Measurements from ENCODE around the gene FBXL13. TPM values are rescaled to one million over a fixed set of nuclear protein-coding genes. Genes with fewer than 3 reads are reported as not detected.
"Not testable (repeated sequence)": the region's sequence is repeated elsewhere in the genome, so short reads cannot be mapped to it uniquely, and the experiment has no call there.

FBXL13 gene
- total RNA-seq, 1 experiment from 2014 or later = 0.63 TPM

DNA sequence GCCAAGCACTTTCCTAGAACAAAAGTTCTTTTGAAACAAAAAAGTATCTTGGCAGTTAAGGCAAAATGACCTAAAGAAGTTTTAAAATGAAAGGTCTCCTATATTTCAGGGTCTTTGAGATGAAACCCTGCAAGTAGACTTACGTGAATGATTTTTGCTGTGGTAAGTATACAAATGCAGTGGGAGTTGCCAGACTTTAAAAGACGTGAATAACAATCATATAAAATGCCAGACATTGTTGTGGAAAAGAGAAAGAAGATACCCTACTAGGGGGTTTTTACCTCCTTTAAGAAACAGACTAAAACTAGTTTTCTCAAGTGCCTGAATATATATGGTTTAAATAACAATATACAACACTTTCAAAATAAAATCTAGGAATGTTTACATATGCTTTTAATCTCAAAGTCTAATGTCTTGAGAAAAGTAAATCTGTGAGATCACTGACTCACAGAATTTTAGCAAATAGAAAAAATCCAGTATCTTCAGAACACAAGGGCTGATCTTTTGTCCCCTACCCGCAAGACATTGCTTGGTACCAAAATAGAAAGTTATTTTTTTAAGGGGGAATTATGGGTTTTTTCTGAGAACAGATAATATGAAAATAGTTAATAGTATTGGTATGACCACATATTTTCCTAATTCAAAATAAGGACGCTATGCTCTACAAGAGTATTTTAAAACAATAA is 132.3 kb downstream of the FBXL13 start:
- DNase-seq (ENCODE audit: low read depth) = no peak

DNA sequence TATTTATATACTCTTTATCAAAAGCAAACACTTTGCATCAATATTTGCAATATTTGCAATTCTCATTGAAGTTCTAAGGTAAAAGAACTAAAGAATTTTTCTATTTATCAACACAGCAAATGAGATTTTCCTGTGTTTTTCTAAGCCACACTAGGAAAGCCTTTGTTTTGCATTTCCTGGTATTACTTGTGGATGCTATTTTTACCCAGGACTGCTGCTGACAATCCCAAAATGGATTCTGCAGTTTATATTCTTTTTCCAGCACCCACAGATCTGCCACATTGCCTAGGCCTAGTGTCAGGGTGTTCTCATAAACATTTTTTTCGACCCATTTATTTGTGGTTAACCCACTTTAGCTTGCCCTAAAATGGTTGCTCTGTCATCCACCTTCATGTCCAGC is 135.9 kb downstream of the FBXL13 start:
- DNase-seq (ENCODE audit: low read depth) = no peak

DNA sequence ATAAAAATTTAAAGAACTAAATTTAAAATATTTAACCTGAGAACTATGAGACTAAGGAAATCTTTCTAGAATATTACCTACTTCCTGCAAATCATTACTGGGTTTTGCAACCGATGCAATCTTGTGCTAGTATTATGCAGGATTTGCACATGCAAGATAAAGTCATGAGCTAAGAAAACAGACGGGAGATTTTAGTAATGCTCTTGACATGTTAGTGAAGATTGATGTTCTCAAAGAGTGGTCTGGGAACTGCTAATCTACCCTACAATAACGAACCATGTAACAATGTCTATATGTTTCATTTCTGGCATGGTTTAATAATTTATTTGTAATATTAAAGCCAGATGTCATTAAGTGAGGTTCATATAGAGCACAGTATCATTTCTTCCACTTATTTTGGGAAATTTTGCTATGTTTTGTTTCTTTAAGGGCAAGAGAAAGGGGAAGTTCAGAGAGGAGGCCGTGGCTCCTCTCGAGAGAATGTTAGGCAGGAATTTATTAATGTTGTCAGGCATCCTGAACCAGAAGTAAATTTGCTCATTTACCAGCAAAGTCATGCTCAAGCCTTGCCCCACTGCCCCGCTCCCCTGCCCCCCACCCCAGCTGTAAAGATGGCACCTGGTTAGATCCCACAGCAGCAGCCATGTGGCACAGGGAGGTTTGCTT is 139.0 kb downstream of the FBXL13 start:
- no peak for DNase-seq (ENCODE audit: low read depth)

DNA sequence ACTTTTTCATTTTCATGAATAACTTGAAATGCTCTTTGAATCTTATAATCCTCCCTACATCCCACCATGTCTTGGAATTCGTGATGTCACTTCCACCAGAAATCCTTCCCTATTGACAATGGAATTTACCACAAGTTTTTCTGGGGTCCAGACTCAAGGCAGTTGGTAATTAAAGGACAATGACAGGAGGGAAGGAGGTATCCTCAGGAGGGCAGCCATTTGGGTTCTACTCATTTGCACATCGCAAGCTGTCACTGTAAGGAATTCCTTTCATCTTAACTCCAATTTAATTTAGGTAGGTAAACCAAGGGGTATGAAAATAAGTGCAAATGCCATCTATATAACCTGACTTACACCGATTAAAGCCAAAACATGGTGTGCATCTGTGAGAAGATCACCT is 139.9 kb downstream of the FBXL13 start:
- DNase-seq (ENCODE audit: low read depth) = no peak

DNA sequence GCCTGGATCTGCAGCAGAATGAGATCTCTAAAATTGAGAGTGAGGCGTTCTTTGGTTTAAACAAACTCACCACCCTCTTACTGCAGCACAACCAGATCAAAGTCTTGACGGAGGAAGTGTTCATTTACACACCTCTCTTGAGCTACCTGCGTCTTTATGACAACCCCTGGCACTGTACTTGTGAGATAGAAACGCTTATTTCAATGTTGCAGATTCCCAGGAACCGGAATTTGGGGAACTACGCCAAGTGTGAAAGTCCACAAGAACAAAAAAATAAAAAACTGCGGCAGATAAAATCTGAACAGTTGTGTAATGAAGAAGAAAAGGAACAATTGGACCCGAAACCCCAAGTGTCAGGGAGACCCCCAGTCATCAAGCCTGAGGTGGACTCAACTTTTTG is 140.4 kb downstream of the FBXL13 start:
- DNase-seq (ENCODE audit: low read depth) = no peak

DNA sequence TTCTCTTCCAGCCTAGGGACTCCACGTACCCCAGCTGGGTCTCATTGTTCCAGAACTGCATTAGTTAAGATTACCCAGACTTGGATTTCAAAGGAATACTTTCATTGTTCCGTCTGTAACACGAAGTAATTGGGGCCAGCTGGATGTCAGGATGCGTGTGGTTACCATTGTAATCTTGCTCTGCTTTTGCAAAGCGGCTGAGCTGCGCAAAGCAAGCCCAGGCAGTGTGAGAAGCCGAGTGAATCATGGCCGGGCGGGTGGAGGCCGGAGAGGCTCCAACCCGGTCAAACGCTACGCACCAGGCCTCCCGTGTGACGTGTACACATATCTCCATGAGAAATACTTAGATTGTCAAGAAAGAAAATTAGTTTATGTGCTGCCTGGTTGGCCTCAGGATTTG is 140.8 kb downstream of the FBXL13 start:
- peak; percentile 83 for DNase-seq (ENCODE audit: low read depth)

DNA sequence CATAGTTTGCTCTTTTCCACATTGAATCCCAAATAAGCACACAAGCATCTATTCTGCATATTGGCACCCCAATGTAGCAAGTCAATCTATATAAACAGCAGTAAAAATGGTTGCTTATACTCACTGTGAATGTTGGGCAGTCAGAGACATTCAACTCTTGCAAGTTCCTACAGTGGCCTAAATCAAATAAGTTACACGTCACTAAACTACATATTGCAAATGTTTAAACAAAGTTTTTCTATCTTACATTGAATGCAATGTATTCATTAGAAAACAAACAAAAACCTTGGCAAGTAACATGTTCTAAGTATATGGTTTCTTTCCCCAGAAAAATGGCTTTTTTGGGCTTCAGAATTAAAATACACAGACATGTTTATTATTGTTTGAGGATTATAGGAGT is 142.8 kb downstream of the FBXL13 start:
- no peak for DNase-seq (ENCODE audit: low read depth)

DNA sequence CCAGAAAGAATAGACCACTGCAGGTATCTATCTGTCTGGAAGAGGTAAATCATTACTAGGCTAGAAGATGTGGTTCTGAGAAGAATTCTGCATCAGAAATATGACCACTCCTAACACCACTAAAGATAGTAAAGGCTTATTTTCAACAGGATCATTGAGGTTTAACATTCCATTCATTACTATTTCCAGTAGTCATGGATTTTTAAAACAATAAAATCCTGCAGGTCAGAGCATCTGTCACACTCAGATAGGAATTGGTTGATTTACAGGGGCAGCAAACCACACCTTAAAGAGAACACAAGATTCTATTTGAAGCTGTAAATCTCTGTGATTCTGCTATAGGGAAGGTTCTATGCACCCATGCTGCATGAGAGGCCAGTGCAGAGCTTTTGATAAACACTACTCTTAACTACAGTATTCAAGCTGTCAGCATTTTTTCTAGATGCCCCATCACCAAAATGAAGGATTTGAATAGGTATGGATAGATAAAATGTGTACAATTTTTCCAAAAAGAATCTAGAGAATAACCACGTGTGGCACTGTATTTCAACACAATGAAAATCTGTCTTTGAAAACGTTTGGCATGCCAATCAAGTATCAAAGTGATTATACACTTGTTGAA is 147.2 kb downstream of the FBXL13 start:
- DNase-seq (ENCODE audit: low read depth) = peak; percentile 54

DNA sequence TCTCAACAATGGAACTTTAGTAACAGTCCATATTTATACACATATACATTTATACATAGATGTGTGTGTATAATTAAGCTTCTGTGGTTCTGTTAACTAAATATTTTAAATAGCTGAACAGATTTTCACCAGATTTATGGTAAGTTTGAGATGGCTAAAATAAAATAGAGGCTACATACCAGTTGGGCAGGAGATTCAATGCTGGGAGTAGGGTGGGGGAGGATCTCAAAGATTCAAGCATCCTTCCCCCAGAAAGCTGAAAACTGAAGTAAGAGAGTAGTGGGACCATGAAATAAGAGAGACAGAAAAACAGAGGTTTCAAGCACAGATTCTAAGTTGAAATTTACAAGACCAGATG is 147.8 kb downstream of the FBXL13 start:
- DNase-seq (ENCODE audit: low read depth) = no peak

DNA sequence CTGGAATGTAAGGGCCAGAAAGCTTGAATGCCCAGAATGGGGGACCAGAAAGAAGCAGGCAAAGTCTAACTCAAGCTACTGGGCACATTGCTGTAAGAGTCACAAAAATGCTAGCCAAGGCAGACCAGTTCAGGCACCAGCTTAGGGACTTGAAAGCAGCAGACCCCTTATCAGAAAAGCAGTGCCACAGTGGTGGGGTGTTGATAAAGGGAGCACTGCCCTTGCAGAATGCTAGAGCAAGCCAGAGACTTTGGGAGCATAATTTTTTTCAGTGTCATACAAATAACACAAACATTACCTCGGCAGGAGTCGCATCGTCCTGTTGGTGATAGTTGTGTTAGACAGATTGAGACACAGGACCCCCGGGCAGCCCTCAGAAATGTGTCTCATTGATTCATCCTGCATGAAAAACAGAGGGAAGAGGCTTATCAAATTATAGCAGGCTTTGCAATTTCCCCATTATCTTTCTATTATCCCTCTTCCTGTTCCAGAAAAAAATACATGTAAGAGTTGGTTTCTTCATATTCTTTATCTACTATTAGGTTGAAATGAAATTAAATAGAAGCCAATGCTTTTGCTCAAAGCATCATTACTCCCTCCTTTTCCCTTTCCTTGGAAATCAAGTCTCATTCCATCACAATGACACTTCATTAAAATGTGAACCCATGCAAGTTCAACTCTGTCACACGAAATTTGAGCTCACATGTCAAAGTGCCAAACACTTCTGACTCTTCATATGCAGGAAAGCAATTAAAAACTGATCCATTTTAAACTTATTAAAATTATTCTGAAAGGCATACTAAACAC is 148.4 kb downstream of the FBXL13 start:
- DNase-seq (ENCODE audit: low read depth) = peak; percentile 48

DNA sequence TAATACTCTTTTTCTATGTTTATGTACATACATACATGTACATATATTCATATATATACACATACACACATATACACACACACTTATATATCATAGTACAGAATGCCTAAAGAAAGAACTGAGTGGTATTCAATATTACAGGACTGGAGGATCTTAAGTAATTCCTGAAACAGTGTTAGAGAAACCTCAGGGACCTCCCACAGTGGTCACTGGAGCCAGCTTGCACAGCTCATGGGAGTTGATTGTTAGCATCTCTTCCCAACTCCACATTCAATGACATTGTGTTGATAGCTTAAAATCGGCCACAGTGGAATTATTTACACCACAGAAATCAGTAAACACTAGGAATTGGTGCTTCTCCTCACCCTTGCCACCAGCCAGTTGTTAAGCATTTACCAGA is 155.8 kb downstream of the FBXL13 start:
- DNase-seq (ENCODE audit: low read depth) = peak; percentile 43

DNA sequence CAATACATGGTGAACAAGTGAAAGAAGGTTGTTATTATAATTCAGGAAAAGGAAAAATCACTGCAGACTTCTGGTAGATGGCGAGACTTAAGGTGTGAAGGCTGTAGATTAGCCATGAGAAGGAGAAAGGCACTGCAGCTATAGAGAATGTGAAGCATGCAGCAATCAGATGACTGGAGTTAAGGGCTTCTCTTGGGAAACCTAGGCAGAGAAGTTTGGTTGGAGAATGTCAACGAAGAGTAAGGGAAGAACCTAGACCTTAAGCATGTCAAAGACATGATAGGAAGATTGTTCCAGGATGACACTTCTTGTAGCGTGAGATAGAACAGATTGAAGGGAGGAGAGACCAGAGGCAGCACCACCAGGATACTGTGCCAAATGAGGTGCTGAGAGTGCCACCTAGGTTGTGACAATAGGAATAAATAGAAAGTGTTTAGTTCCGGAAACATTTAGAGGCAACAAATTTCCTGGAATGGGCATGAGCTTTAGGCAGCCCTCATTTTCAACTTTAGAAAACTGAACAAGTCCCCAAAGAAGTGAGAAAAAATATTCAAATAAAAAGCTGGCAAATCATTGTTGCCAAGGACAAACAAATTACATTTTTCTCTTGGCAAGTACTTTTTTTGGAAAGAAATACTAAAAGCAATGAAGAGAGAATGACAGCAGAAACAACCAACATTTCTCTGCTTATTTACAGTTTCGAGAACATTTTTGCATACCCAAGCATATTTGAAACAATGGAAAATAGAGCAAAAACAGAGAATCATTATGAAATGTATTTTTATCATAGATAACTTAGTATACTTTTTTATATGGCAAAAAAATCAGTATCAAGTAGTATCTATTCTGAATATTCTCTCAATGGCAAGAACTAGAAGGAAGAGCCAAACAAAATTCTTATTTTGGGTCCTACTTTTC is 156.9 kb downstream of the FBXL13 start:
- DNase-seq (ENCODE audit: low read depth) = peak; percentile 62

DNA sequence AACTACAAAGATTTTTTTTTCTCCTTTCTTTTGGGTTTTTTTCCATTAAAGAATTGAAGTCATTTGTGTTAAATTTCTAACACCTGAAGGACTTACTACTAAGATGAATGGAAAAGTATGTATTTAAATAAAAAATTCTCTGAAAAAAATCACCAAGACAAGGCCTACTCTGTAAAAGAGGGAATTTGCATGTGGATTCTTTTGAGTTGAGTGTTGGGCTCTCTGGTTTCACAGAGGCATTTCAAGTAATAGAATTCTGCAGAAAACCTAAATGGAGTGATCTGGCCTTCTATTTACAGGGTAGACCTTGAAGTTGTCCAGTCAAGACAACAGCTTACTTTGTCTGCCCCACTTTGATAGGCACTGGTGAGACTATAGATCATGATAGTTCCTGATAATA is 157.7 kb downstream of the FBXL13 start:
- DNase-seq (ENCODE audit: low read depth) = peak; percentile 65

DNA sequence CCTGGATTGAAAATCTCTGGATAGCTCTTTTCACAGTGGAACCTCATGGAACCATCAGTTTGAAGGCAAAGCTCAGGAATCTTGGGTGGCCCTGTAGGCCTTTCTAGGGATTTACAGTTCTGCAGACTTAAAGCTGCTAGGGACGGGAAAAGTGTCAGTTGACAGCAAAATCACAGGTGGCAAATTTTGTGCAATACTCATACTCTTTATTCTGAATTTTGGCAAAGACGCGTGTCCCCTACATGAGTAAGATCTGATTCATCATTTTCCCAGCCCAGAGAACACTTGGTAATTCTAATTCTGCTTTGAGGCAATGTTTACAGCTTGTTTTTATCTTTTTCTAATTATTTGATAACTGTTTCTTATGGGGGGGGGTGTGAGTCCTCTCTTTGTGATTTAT is 158.2 kb downstream of the FBXL13 start:
- peak; percentile 99 for DNase-seq (ENCODE audit: low read depth)

DNA sequence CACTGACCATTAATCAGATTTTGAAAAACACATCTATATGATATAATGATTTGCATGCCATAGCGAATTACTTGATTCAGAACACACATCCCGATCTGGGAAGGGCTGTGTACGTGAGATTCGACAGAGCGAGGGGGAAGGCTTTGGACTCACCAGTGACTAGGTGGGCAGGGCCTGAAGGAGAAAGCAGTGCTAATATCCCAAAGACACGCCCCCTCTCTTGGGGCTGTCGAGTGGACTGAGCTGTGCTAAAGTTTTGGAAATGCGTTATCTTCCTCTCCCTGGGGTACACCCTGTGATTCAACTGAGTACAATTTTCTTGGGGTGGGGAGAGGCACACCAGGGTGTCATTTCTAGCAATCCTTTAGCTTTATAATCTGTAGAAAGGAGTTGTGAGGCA is 160.0 kb downstream of the FBXL13 start:
- peak; percentile 100 for DNase-seq (ENCODE audit: low read depth)

DNA sequence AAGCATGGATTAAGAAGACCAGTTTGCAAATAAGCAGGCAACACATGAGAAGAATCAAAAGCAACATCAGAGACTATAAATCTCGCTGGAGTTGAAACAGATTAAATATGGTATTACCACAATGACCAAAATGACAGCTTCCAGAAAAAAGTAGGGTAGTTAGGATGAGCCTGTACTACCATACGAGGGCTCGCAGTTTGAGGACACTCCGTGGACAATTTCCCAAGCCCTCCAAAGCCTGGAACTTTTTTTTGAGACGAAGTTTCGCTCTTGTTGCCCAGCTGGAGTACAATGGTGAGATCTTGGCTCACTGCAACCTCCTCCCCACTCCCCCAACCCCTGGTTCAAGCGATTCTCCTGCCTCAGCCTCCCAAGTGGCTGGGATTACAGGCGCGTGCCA is 160.8 kb downstream of the FBXL13 start:
- DNase-seq (ENCODE audit: low read depth) = peak; percentile 64

DNA sequence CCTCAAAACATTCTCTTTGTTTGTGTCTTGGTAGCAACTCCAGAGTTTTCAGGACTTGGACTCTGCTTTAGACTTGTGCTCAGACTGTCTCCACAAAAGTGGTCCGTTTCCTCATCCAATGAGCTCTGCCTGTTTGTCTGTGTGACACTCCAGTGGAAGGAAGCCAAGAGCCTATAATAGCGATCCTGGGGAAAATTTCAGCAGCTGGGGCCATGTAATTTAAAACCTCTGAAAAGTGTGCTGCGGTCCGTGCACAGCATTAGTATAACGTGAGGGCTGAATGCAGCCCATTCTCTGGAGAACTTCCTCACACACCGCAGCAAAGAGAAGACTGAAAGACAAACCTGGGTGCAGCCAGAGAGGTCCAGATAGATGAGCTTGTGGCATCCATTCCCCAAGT is 161.9 kb downstream of the FBXL13 start, which contains the start of gene LRRC17:
Gene LRRC17 (plus strand): TSS at position 259 of the 400 bp plus-strand sequence. CDS start 20,914 bp downstream, outside the sequence.
- DNase-seq (ENCODE audit: low read depth) = peak; percentile 100

DNA sequence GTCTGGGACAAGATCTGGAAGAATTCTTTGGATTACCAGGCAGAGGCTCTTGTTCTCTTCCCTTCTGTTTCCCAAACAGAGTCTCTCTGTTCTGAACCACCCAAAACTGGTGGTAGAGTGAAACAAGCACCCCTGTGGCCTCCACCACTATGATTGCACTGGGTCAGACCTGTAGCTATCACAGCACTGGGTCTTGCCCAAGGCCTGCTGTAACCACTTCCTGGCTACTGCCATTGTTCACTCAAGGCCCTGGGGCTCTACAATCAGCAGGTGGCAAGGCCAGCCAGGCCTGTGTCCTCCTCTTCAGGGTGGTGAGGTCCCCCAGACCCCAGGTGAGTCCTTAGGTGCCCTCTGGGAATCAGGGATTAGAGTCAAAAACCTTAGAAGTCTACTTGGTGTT is 165.9 kb downstream of the FBXL13 start:
- no peak for DNase-seq (ENCODE audit: low read depth)

DNA sequence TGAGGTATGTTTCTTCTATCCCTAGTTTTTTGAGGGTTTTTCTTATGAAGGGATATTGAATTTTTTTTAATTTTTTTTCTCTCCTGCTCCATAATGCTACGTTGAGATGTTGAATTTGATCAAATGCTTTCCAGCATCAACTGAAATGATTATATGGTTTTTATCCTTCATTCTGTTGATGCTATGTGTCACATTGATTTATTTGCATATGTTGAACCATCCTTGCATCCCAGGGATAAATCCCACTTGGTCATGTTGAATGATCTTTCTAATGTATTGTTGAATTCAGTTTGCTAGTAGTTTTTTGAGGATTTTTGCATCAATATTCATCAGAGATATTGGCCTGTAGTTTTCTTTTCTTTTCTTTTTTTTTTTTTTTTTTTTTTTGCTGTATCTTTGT is 171.0 kb downstream of the FBXL13 start:
- DNase-seq (ENCODE audit: low read depth) = not testable (repeated sequence)

DNA sequence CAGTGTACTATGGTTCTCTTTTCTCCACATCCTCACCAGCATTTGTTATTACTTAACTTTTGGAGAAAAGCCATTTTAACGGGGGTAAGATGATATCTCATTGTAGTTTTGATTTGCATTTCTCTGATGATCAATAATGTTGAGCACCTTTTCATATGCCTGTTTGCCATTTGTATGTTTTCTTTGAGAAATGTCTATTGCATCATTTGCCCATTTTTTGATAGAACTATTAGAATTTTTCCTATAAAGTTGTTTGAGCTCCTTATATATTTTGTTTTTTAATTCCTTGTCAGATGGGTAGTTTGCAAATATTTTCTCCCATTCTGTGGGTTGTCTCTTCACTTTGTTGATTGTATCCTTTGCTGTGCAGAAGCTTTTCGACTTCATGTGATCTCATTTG is 172.5 kb downstream of the FBXL13 start:
- DNase-seq (ENCODE audit: low read depth) = not testable (repeated sequence)

DNA sequence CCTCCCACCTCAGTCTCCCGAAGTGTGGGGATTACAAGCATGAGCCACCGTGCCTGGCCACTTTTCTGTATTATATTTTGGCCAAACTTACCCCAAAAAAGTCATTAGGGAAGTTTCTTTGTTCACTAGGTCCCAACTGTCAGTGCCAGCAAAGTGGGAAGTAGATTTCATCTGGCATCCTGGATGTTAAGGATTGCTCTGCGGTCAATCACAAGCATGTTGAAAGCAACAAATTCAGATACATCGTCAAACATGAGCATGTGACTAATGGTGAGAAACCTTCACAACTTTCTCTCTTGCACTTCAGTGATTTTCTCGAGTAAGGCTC is 176.1 kb downstream of the FBXL13 start:
- DNase-seq (ENCODE audit: low read depth) = no peak

Data from LHCN-M2 (cell line).